Sigmoid colon (tissue), 4 donors: Measurements from ENCODE around the gene TEX30.

Source experiments
- EP300 ChIP-seq, 4 donors: sonication (generic); formaldehyde crosslinking; IDR thresholded peaks; one replicate each; pipeline ENCODE4 v1.6.1; 2017; ENCODE audit warnings: antibody characterized with exemption in 4 of 4
- POLR2AphosphoS5 ChIP-seq, 4 donors: sonication (generic); formaldehyde crosslinking; IDR thresholded peaks; one replicate each; pipeline ENCODE4 v1.6.1; 2017; ENCODE audit warnings: antibody characterized with exemption in 4 of 4

- TF ChIP-seq POLR2AphosphoS5 (IDR thresholded peaks at IDR 0.05) (no peak), EP300 (IDR thresholded peaks at IDR 0.05) (no peak)
Observed at GRCh38 chr13:102774591-102775520, 1.3 kb upstream of the TEX30 start.
